Astrocyte of the cerebellum (primary cell): ENCODE data around the gene ROGDI.

ENCODE experiments used
- DNase-seq: peaks from one replicate; pipeline ENCODE4 v3.0.0-alpha.2; 2011; ENCODE audit warnings: low read depth
- H3K4me3 ChIP-seq: 2 replicates; pipeline ENCODE4 v1.5.1; 2011; ENCODE audit warnings: mild to moderate bottlenecking, low read depth, low read length, moderate library complexity
- CTCF ChIP-seq: IDR thresholded peaks from 2 replicates; pipeline ENCODE4 v1.5.1; 2012; ENCODE audit warnings: low read length, low read depth, moderate library complexity, mild to moderate bottlenecking; ENCODE audit errors: missing control alignments
- in situ Hi-C: cut with HindIII; loops from 2 replicates; pipeline ENCODE4 v1.10.0; 2017; ENCODE audit warnings: low sequenced_read_pairs

The ROGDI gene

GRCh38 chr16:4753227-4753626, 49.2 kb downstream of the ROGDI start:
- H3K4me3 ChIP-seq = no peak overlapping the region
- no peak for DNase-seq
- in situ Hi-C loops = no loop called here
- TF ChIP-seq CTCF = no peak

- no peak overlapping the region for H3K4me3 ChIP-seq
- no peak for TF ChIP-seq CTCF
- in situ Hi-C loops = no loop called here
- no peak for DNase-seq
These were observed 49.9 kb downstream of the ROGDI start for GRCh38 chr16:4752351-4753100.

- TF ChIP-seq CTCF = no peak
- DNase-seq = no peak
- in situ Hi-C loops = no loop called here
- no peak overlapping the region for H3K4me3 ChIP-seq
These were observed 51.5 kb downstream of the ROGDI start for GRCh38 chr16:4750896-4751295.

GRCh38 chr16:4749700-4750257, 52.7 kb downstream of the ROGDI start:
- TF ChIP-seq CTCF = no peak
- H3K4me3 ChIP-seq = no peak overlapping the region
- no peak for DNase-seq
- in situ Hi-C loops = no loop called here

GRCh38 chr16:4748682-4749411, 53.6 kb downstream of the ROGDI start:
- in situ Hi-C loops = no loop called here
- no peak for DNase-seq
- no peak overlapping the region for H3K4me3 ChIP-seq
- TF ChIP-seq CTCF = no peak

- no peak for TF ChIP-seq CTCF
- in situ Hi-C loops = no loop called here
These were observed 54.3 kb downstream of the ROGDI start for GRCh38 chr16:4747906-4748681.

More at GRCh38 chr16:4747906-4748681, 54.3 kb downstream of the ROGDI start:
- no peak for DNase-seq
- H3K4me3 ChIP-seq = no peak overlapping the region
